ENCODE data around the gene CEP95. TPM values are rescaled to one million over a fixed set of nuclear protein-coding genes. Genes with fewer than 3 reads are reported as not detected.
"Not testable (repeated sequence)": the region's sequence is repeated elsewhere in the genome, so short reads cannot be mapped to it uniquely, and the experiment has no call there.

The CEP95 gene
- total RNA-seq, 1 donor = 48.9 TPM

GRCh38 chr17:64491994-64492393 is 14.8 kb upstream of the CEP95 start:
- Histone ChIP-seq H3K4me1 (ENCODE audit: insufficient read depth, low read length) (peaks cover 16% of the 10 kb centered on the region), H3K9me3 (ENCODE audit: low read depth, low read length) (no peaks in the 10 kb centered on the region), H2AFZ (ENCODE audit: low read length) (no peak overlapping the region)

GRCh38 chr17:64492481-64493109 is 14.2 kb upstream of the CEP95 start:
- Histone ChIP-seq H3K4me1 (ENCODE audit: insufficient read depth, low read length) (peaks cover 22% of the 10 kb centered on the region), H3K27me3 (ENCODE audit: insufficient read depth, low read length) (no peaks in the 10 kb centered on the region), H3K36me3 (ENCODE audit: insufficient read depth, low read length) (peaks cover 29% of the 10 kb centered on the region), H3K79me2 (ENCODE audit: insufficient read depth, low read length) (peaks cover 29% of the 10 kb centered on the region), H3K27ac (ENCODE audit: low read depth, low read length) (no peak overlapping the region), H3K4me3 (ENCODE audit: insufficient read depth, low read length) (no peak overlapping the region), H3K4me2 (ENCODE audit: insufficient read depth, low read length) (no peak overlapping the region), H4K20me1 (ENCODE audit: insufficient read depth, low read length) (peaks cover under 1% of the 10 kb centered on the region), H2AFZ (ENCODE audit: low read length) (no peak overlapping the region), H3K9me3 (ENCODE audit: low read depth, low read length) (no peaks in the 10 kb centered on the region)
- no peak for DNase-seq (ENCODE audit: insufficient read length, low spot score, missing footprints)
- peak; percentile 48 for TF ChIP-seq CTCF (IDR thresholded peaks at IDR 0.05; ENCODE audit: extremely low read depth, low read depth, low read length)

More at GRCh38 chr17:64491994-64492393, 14.8 kb upstream of the CEP95 start:
- Histone ChIP-seq H3K27ac (ENCODE audit: low read depth, low read length) (no peak overlapping the region), H3K4me2 (ENCODE audit: insufficient read depth, low read length) (no peak overlapping the region), H3K36me3 (ENCODE audit: insufficient read depth, low read length) (peaks cover 28% of the 10 kb centered on the region), H3K4me3 (ENCODE audit: insufficient read depth, low read length) (no peak overlapping the region), H3K79me2 (ENCODE audit: insufficient read depth, low read length) (peaks cover 29% of the 10 kb centered on the region), H4K20me1 (ENCODE audit: insufficient read depth, low read length) (no peaks in the 10 kb centered on the region), H3K27me3 (ENCODE audit: insufficient read depth, low read length) (no peaks in the 10 kb centered on the region)
- no peak for DNase-seq (ENCODE audit: insufficient read length, low spot score, missing footprints)
- TF ChIP-seq CTCF (IDR thresholded peaks at IDR 0.05; ENCODE audit: extremely low read depth, low read depth, low read length) = no peak

GRCh38 chr17:64494121-64494520 is 12.7 kb upstream of the CEP95 start:
- Histone ChIP-seq H4K20me1 (ENCODE audit: insufficient read depth, low read length) (peaks cover 16% of the 10 kb centered on the region), H3K79me2 (ENCODE audit: insufficient read depth, low read length) (peaks cover 29% of the 10 kb centered on the region), H3K4me1 (ENCODE audit: insufficient read depth, low read length) (peaks cover 37% of the 10 kb centered on the region), H2AFZ (ENCODE audit: low read length) (no peak overlapping the region), H3K4me3 (ENCODE audit: insufficient read depth, low read length) (no peak overlapping the region), H3K27me3 (ENCODE audit: insufficient read depth, low read length) (no peaks in the 10 kb centered on the region), H3K36me3 (ENCODE audit: insufficient read depth, low read length) (peaks cover 36% of the 10 kb centered on the region), H3K9me3 (ENCODE audit: low read depth, low read length) (no peaks in the 10 kb centered on the region), H3K27ac (ENCODE audit: low read depth, low read length) (no peak overlapping the region), H3K4me2 (ENCODE audit: insufficient read depth, low read length) (peak overlapping the region; percentile 24)
- no peak for DNase-seq (ENCODE audit: insufficient read length, low spot score, missing footprints)
- TF ChIP-seq CTCF (IDR thresholded peaks at IDR 0.05; ENCODE audit: extremely low read depth, low read depth, low read length) = no peak

- Histone ChIP-seq H3K4me2 (ENCODE audit: insufficient read depth, low read length) (peak overlapping the region; percentile 98), H3K36me3 (ENCODE audit: insufficient read depth, low read length) (peaks cover 40% of the 10 kb centered on the region), H4K20me1 (ENCODE audit: insufficient read depth, low read length) (peaks cover 23% of the 10 kb centered on the region), H3K4me1 (ENCODE audit: insufficient read depth, low read length) (peaks cover 44% of the 10 kb centered on the region), H3K79me2 (ENCODE audit: insufficient read depth, low read length) (peaks cover 35% of the 10 kb centered on the region)
- H3K27ac ChIP-seq (ENCODE audit: low read depth, low read length); H2AFZ ChIP-seq (ENCODE audit: low read length); H3K27me3 ChIP-seq (ENCODE audit: insufficient read depth, low read length); H3K4me3 ChIP-seq (ENCODE audit: insufficient read depth, low read length); H3K9me3 ChIP-seq (ENCODE audit: low read depth, low read length); DNase-seq (ENCODE audit: insufficient read length, low spot score, missing footprints): not testable (repeated sequence)
Measured at GRCh38 chr17:64495300-64495699, 11.5 kb upstream of the CEP95 start.
